Spleen (tissue), 7 donors: Measurements from ENCODE around the gene PLXNA3.

Source experiments
- CTCF ChIP-seq, 11 experiments: fragments of 200-600 bp in 7 of 11; fragments of 450-650 bp in 4 of 11; sonication (generic) in 4 of 11; IDR thresholded peaks in 8 of 11; conservative IDR thresholded peaks in 3 of 11; 1 replicate in 7 of 11; 2 replicates in 4 of 11; pipeline versions ENCODE4 v1.4.0 to v1.8.0; 2016 to 2021; ENCODE audit warnings: antibody characterized with exemption in 11 of 11, inconsistent platforms in 4 of 11, mild to moderate bottlenecking in 1 of 11
- POLR2A ChIP-seq, 3 donors: fragments of 450-650 bp; IDR thresholded peaks; one replicate each; pipeline ENCODE4 v1.5.1; 2017; ENCODE audit warnings: antibody characterized with exemption in 3 of 3, mild to moderate bottlenecking in 1 of 3
- POLR2AphosphoS5 ChIP-seq, 3 donors: sonication (generic); formaldehyde crosslinking; IDR thresholded peaks; one replicate each; pipeline ENCODE4 v1.5.1; 2017; ENCODE audit warnings: antibody characterized with exemption in 3 of 3
- donor health status: DM: no; HTN: no; CAD: no; lungs with moderate emphysema.
- donor health status: DM: no; HTN: no; CAD: no.
- donor health status: DM: no; HTN: no; CAD: no.

GRCh38 chrX:154511761-154512160 is 53.7 kb downstream of the PLXNA3 start:
- TF ChIP-seq CTCF (IDR thresholded peaks at IDR 0.05 in 8 of 11, conservative IDR thresholded peaks at IDR 0.05 in 3 of 11) (no peak), POLR2A (IDR thresholded peaks at IDR 0.05) (no peak), POLR2AphosphoS5 (IDR thresholded peaks at IDR 0.05) (peak in 1 of 3 donors; percentile 20)
